Epithelial cell of esophagus (primary cell): ENCODE data around the gene CHRNG.

Source experiments
- DNase-seq: peaks from one replicate; pipeline ENCODE4 v3.0.0; 2010; ENCODE audit warnings: low read depth
- H3K4me3 ChIP-seq: 2 replicates; pipeline ENCODE4 v1.5.1; 2011; ENCODE audit warnings: mild to moderate bottlenecking, low read length, control low read depth
- TF ChIP-seq, protein P1 (sequence below): IDR thresholded peaks from 2 replicates; pipeline ENCODE4 v1.5.1; 2011; ENCODE audit warnings: low read depth, mild to moderate bottlenecking, low read length, control low read depth, inconsistent platforms; ENCODE audit not compliant: insufficient read depth; ENCODE audit errors: missing control alignments

CHRNG gene

DNA sequence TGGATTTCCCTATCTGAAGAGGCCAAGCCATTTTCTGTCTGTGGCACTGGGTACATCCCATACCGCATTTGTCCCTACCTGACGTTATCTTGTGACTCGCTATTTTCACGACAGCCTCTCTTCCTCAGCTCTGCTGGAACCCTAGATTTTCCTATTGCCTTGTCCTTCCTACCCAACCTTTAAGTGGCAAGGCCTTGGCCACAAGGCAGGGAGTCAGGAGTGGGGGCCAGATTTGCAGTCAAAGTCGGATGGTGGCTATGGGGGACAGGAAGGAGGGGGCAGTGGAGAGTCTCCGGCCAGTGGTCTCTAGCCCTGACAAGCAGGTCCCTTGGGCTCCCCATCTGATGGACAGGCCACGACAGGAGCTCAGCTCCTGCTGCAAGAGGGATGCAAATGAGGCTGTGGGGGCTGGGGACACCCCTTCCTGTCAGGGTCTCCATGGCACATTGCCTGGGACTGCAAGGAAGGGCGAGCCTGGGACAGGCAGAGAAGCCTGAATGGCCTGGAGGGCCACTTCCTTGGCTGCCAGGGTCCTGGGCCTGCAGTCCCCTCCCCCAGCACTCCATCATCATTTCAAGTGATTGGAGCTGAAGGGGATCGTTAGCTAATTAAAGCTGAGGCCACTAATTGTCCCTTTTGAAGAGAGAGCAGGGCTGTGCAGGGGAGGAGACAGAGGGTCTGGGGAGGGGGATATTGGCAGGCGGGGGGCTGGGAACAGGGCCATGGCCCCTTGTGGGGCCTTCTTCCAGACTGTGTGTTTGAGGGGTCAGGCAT lies 45.6 kb upstream of the CHRNG start:
- H3K4me3 ChIP-seq = no peak overlapping the region
- TF ChIP-seq, protein P1, sequence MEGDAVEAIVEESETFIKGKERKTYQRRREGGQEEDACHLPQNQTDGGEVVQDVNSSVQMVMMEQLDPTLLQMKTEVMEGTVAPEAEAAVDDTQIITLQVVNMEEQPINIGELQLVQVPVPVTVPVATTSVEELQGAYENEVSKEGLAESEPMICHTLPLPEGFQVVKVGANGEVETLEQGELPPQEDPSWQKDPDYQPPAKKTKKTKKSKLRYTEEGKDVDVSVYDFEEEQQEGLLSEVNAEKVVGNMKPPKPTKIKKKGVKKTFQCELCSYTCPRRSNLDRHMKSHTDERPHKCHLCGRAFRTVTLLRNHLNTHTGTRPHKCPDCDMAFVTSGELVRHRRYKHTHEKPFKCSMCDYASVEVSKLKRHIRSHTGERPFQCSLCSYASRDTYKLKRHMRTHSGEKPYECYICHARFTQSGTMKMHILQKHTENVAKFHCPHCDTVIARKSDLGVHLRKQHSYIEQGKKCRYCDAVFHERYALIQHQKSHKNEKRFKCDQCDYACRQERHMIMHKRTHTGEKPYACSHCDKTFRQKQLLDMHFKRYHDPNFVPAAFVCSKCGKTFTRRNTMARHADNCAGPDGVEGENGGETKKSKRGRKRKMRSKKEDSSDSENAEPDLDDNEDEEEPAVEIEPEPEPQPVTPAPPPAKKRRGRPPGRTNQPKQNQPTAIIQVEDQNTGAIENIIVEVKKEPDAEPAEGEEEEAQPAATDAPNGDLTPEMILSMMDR = no peak
- no peak for DNase-seq

DNA sequence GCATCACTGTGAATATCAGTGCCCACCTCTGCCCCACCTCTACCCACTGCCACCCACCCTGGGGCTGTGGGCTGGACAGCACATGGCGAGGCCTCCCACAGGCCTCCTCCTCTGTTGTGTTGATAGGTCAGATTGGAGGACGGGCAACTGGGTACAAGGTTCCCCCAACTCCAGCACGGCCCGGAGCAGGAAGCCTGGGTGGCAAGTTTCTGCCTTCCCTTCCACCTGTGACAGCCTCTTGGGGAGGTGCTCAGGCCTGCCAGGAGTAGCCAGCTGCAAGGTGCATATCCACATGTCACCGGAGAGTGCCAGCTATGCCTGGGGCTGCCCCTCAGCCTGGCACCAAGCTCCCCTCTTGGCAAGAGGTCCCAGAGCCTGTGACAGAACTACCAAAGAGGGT lies 45.0 kb upstream of the CHRNG start:
- no peak for DNase-seq
- H3K4me3 ChIP-seq = no peak overlapping the region
- TF ChIP-seq, protein P1 = no peak

DNA sequence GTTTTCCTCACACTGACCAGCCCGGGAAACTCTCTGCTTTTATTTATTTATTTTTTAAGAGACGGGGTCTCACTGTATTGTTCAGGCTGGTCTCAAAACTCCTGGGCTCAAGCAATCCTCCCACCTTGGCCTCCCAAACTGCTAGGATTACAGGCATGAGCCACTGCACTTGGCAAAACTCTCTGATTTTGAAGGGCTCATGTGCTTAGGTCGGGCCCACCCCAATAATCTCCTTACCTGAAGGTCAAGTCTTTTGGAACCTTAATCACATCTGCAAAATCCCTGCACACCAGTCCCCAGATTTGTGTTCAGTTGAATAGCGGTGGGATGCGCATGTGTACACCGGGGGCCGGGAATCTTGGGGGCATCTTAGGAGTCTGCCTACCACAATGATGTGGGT lies 44.2 kb upstream of the CHRNG start:
- TF ChIP-seq, protein P1 = no peak
- no peak overlapping the region for H3K4me3 ChIP-seq
- DNase-seq = no peak

DNA sequence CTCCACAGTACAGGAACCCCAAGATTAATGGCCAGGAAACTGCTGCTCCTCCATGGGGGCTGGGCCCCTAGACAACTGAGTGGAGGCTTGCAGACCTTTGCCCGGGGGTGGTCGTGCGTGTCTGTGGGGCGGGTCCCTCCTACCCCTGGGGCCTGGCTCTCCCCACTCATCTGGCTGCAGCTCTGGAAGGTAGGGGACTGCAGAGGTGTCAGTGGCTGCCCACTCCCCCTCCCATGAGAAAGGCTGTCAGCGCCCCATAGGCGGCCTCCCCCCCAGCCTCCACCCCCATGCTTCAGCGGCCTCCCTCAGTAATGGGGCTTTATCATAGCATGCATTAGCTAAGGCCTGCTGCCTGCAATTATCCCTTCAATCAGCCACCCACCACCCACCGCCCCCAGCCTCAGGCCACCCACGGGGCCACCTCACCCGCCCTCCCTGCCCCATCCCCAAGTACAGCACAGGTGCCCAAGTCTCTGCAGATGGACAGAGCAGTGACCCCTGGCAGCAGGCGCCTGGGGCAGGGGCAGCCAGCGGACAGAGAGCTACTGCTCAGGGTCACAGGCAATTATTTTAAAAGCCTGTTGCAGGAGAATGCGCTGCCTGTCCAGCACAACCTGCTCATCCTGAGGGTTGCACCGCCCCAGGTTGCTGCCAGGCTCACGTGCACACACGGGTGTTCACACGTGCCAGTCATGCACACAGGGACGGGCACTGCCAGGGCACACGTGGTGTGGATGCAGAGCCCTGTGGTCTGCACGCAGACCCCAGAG lies 42.8 kb upstream of the CHRNG start:
- H3K4me3 ChIP-seq = no peak overlapping the region
- TF ChIP-seq, protein P1 = no peak
- no peak for DNase-seq

DNA sequence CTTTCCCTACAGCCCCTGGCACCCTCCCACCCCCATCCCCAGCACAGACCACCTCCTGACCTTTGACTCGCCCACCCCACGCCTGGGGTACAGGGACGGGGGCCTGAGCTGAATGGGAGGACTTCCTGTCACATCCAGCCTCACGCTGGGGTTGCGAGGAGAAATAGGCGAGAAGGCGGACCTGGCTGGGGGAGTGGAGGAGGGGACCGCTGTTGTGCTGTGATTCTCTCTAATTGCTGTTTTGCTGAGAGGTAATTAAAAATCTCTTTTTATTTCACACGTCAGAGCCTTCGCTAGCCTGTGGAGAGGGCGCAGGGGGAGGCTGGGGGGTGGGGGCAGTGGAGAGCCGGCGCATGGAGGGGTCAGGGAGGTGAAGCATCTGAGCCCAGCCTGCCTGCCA lies 42.1 kb upstream of the CHRNG start:
- TF ChIP-seq, protein P1 = no peak
- no peak for DNase-seq
- H3K4me3 ChIP-seq = no peak overlapping the region

DNA sequence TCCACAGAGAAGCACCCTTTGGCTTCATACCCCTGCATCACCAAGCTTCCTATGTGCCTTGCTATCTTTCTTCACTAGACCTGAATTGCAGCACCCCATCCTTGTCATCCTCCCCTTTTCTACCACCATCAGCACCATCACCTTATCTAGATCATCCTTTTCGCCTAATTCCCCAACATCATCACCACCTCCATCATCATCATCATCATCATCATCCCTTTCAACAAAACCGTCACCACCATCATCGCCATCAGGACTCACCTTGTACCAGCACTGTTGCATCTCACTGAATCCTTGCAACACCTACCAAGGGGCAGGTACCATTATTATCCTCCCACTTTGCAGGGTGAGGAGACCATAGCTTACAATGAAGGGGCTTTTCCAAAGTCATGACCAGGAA lies 41.0 kb upstream of the CHRNG start:
- no peak for DNase-seq
- TF ChIP-seq, protein P1 = no peak
- no peak overlapping the region for H3K4me3 ChIP-seq
